ENCODE results near the gene CTDP1. TPM values are rescaled to one million over a fixed set of nuclear protein-coding genes. Genes with fewer than 3 reads are reported as not detected.
A peak's percentile ranks its signal among the peaks of the same experiment; 100 is the strongest.

Gene CTDP1
- total and polyA plus RNA-seq, 4 donors = 2.7 to 13.9 (median 10.5) TPM

DNA sequence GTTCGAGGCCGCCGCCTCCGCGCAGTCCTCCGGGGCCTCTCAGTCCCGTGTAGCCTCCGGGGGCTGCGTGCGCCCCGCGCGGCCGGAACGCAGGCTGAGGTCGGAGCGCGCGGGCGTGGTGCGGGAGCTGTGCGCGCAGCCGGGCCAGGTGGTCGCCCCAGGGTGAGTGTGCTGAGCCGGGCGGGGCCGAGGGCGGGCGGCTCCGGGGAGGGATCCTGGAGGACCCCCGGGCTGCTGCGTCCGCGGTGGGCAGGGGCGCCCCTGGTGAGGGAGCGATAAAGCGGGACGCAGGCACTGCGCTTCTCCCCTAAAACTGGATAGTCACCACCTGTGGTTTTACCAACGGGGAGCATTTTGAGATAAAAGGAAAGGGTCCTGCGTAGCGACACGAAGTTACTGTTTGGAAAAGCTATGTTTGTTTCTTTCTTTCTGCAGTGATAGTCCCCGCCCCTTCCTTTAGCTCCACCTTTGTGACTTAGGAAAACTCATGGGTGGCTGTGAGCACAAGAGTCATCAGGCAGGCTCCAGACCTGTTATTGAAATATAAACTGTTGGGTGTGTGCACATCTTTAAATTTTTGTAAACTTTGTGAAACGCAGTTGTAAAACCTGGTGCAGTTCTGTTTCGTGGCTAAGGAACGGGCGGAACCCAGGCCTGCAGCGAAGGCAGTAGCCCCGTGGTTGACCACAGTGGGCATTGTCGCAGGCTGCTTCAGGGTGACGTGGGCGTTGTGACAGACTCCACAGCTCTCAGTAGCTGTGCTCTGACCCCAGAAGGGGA lies 687 bp downstream of the CTDP1 start:
- Histone ChIP-seq H3K4me1 (ENCODE audit: control insufficient read depth in 4 of 4, insufficient read depth in 4 of 4, low read length in 3 of 4) (peaks cover 12 to 32% (median 23%) of the 10 kb centered on the region in 4 donors), H3K9me3 (ENCODE audit: control insufficient read depth in 4 of 4, low read length in 3 of 4) (no peaks in the 10 kb centered on the region), H3K36me3 (ENCODE audit: control insufficient read depth in 4 of 4, insufficient read depth in 3 of 4, low read depth in 1 of 4, low read length in 3 of 4) (peaks cover 0 to 2% (median 0%) of the 10 kb centered on the region in 4 donors), H3K27me3 (ENCODE audit: control insufficient read depth in 4 of 4, insufficient read depth in 4 of 4, low read length in 3 of 4) (no peaks in the 10 kb centered on the region), H3K27ac (ENCODE audit: low read depth in 1 of 2, low read length in 2 of 2) (peak overlapping the region; percentile 99 to 100), H3K9ac (ENCODE audit: low read depth in 1 of 2, low read length in 2 of 2) (peak overlapping the region in 1 of 2 donors; percentile 92), H3K4me3 (ENCODE audit: low read depth in 1 of 3, low read length in 3 of 3) (peak overlapping the region; percentile 85 to 91 (median 86))
- peak; percentile 52 for DNase-seq (ENCODE audit: low spot score)
- WGBS = 3% methylated on average over 54 of the region's 54 CpGs
- TF ChIP-seq RAD21 (IDR thresholded peaks at IDR 0.05) (no peak), GABPA (IDR thresholded peaks at IDR 0.05 in 1 of 2, conservative IDR thresholded peaks at IDR 0.05 in 1 of 2) (no peak), EGR1 (IDR thresholded peaks at IDR 0.05; ENCODE audit: low read depth in 2 of 2) (no peak), TAF1 (conservative IDR thresholded peaks at IDR 0.05) (no peak), FOXA1 (IDR thresholded peaks at IDR 0.05) (no peak), FOXA2 (IDR thresholded peaks at IDR 0.05) (no peak), YY1 (IDR thresholded peaks at IDR 0.05) (no peak), SP1 (IDR thresholded peaks at IDR 0.05) (no peak), JUND (IDR thresholded peaks at IDR 0.05) (no peak), HNF4G (IDR thresholded peaks at IDR 0.05) (no peak), RXRA (IDR thresholded peaks at IDR 0.05) (no peak), HNF4A (conservative IDR thresholded peaks at IDR 0.05) (no peak), NR2F2 (IDR thresholded peaks at IDR 0.05) (no peak)
- TF ChIP-seq, protein P1, sequence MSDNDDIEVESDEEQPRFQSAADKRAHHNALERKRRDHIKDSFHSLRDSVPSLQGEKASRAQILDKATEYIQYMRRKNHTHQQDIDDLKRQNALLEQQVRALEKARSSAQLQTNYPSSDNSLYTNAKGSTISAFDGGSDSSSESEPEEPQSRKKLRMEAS (IDR thresholded peaks at IDR 0.05) = no peak
- TF ChIP-seq, protein P2, sequence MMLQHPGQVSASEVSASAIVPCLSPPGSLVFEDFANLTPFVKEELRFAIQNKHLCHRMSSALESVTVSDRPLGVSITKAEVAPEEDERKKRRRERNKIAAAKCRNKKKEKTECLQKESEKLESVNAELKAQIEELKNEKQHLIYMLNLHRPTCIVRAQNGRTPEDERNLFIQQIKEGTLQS (IDR thresholded peaks at IDR 0.05) = no peak
- TF ChIP-seq, protein P3, sequence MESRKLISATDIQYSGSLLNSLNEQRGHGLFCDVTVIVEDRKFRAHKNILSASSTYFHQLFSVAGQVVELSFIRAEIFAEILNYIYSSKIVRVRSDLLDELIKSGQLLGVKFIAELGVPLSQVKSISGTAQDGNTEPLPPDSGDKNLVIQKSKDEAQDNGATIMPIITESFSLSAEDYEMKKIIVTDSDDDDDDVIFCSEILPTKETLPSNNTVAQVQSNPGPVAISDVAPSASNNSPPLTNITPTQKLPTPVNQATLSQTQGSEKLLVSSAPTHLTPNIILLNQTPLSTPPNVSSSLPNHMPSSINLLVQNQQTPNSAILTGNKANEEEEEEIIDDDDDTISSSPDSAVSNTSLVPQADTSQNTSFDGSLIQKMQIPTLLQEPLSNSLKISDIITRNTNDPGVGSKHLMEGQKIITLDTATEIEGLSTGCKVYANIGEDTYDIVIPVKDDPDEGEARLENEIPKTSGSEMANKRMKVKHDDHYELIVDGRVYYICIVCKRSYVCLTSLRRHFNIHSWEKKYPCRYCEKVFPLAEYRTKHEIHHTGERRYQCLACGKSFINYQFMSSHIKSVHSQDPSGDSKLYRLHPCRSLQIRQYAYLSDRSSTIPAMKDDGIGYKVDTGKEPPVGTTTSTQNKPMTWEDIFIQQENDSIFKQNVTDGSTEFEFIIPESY (IDR thresholded peaks at IDR 0.05) = no peak
- TF ChIP-seq, protein P4, sequence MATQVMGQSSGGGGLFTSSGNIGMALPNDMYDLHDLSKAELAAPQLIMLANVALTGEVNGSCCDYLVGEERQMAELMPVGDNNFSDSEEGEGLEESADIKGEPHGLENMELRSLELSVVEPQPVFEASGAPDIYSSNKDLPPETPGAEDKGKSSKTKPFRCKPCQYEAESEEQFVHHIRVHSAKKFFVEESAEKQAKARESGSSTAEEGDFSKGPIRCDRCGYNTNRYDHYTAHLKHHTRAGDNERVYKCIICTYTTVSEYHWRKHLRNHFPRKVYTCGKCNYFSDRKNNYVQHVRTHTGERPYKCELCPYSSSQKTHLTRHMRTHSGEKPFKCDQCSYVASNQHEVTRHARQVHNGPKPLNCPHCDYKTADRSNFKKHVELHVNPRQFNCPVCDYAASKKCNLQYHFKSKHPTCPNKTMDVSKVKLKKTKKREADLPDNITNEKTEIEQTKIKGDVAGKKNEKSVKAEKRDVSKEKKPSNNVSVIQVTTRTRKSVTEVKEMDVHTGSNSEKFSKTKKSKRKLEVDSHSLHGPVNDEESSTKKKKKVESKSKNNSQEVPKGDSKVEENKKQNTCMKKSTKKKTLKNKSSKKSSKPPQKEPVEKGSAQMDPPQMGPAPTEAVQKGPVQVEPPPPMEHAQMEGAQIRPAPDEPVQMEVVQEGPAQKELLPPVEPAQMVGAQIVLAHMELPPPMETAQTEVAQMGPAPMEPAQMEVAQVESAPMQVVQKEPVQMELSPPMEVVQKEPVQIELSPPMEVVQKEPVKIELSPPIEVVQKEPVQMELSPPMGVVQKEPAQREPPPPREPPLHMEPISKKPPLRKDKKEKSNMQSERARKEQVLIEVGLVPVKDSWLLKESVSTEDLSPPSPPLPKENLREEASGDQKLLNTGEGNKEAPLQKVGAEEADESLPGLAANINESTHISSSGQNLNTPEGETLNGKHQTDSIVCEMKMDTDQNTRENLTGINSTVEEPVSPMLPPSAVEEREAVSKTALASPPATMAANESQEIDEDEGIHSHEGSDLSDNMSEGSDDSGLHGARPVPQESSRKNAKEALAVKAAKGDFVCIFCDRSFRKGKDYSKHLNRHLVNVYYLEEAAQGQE (IDR thresholded peaks at IDR 0.05) = no peak
- TF ChIP-seq, protein P5, sequence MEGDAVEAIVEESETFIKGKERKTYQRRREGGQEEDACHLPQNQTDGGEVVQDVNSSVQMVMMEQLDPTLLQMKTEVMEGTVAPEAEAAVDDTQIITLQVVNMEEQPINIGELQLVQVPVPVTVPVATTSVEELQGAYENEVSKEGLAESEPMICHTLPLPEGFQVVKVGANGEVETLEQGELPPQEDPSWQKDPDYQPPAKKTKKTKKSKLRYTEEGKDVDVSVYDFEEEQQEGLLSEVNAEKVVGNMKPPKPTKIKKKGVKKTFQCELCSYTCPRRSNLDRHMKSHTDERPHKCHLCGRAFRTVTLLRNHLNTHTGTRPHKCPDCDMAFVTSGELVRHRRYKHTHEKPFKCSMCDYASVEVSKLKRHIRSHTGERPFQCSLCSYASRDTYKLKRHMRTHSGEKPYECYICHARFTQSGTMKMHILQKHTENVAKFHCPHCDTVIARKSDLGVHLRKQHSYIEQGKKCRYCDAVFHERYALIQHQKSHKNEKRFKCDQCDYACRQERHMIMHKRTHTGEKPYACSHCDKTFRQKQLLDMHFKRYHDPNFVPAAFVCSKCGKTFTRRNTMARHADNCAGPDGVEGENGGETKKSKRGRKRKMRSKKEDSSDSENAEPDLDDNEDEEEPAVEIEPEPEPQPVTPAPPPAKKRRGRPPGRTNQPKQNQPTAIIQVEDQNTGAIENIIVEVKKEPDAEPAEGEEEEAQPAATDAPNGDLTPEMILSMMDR (IDR thresholded peaks at IDR 0.05; ENCODE audit: low read depth, low read length, missing input control) = no peak

Data from liver (tissue), 9 donors.